OCI-LY3 (cell line): Measurements from ENCODE around the gene GFOD1.

ENCODE experiments used
- H2AFZ ChIP-seq: fragments of 200-600, 300-600 bp; shearing (Covaris generic); 2 replicates; pipeline ENCODE4 v1.6.0; 2014; ENCODE audit warnings: antibody characterized with exemption, low read depth, low read length
- H3K27ac ChIP-seq: fragments of 200-600, 300-600 bp; sonication (generic); 2 replicates; pipeline ENCODE4 v1.5.1; 2014; ENCODE audit warnings: mild to moderate bottlenecking, low read length, moderate library complexity, mixed read lengths
- H3K27me3 ChIP-seq: fragments of 200-600, 300-600 bp; sonication (generic); 2 replicates; pipeline ENCODE4 v1.6.1; 2014; ENCODE audit warnings: low read depth, low read length, mixed read lengths
- H3K36me3 ChIP-seq: fragments of 200-600, 300-600 bp; sonication (generic); replicated peaks from 2 replicates; pipeline ENCODE3; 2014; ENCODE audit warnings: low read depth, low read length, mixed read lengths
- H3K4me1 ChIP-seq: fragments of 300-600, 200-600 bp; sonication (generic); 2 replicates; pipeline ENCODE4 v1.6.1; 2014; ENCODE audit warnings: low read length, mixed read lengths
- H3K4me2 ChIP-seq: fragments of 200-600, 300-600 bp; sonication (generic); 2 replicates; pipeline ENCODE4 v1.6.1; 2014; ENCODE audit warnings: low read length, mixed read lengths
- H3K4me3 ChIP-seq: fragments of 300-600, 200-600 bp; sonication (generic); 2 replicates; pipeline ENCODE4 v1.5.1; 2014; ENCODE audit warnings: antibody characterized with exemption, mild to moderate bottlenecking, low read length, moderate library complexity
- H3K79me2 ChIP-seq: fragments of 300-600, 200-600 bp; shearing (Covaris generic); 2 replicates; pipeline ENCODE4 v1.6.1; 2014; ENCODE audit warnings: mild to moderate bottlenecking, low read length, mixed read lengths
- H3K9ac ChIP-seq: fragments of 300-600, 200-600 bp; shearing (Covaris generic); 2 replicates; pipeline ENCODE4 v1.6.0; 2014; ENCODE audit warnings: mild to moderate bottlenecking, low read length, moderate library complexity
- H3K9me3 ChIP-seq: fragments of 200-600, 300-600 bp; shearing (Covaris generic); 2 replicates; pipeline ENCODE4 v1.6.1; 2014; ENCODE audit warnings: low read length, mixed read lengths; ENCODE audit not compliant: insufficient read depth
- H4K20me1 ChIP-seq: fragments of 200-600, 300-600 bp; sonication (generic); 2 replicates; pipeline ENCODE4 v1.6.1; 2016; ENCODE audit warnings: low read length, mixed read lengths; ENCODE audit not compliant: insufficient read depth
- CTCF ChIP-seq: fragments of 200-600, 300-600 bp; sonication (generic); IDR thresholded peaks from 2 replicates; pipeline ENCODE4 v1.5.1; 2014; ENCODE audit warnings: antibody characterized with exemption, low read length, low read depth
- EZH2phosphoT487 ChIP-seq: fragments of 200-600 bp; shearing (Covaris generic); IDR thresholded peaks from 2 replicates; pipeline ENCODE4 v1.6.1; 2018; ENCODE audit warnings: antibody characterized with exemption, mixed run types, low read depth

Gene GFOD1

DNA sequence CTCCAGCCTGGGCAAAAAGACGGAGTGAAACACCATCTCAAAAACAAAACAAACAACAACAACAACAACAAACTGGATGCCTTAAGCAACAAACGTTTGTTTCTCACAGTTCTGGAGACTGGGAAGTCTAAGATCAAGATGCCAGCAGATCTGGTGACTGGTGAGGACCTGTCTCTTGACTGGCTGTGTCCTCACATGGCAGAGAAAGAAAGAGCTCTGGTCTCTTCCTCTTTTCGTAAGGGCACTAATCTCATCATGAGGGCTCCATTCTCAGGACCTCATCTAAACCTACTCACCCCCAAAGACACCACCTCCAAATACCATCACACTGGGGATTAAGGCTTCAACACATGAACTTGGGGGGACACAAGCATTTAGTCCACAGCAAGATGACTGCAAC lies 13.5 kb upstream of the GFOD1 start:
- Histone ChIP-seq H3K9ac (no peak overlapping the region), H4K20me1 (no peaks in the 10 kb centered on the region), H3K79me2 (no peaks in the 10 kb centered on the region), H3K4me3 (no peak overlapping the region), H3K4me1 (no peaks in the 10 kb centered on the region), H3K27ac (no peak overlapping the region), H3K9me3 (no peaks in the 10 kb centered on the region), H2AFZ (no peak overlapping the region), H3K27me3 (no peaks in the 10 kb centered on the region), H3K4me2 (no peak overlapping the region), H3K36me3 (no peaks in the 10 kb centered on the region)
- no peak for TF ChIP-seq EZH2phosphoT487
- TF ChIP-seq CTCF = no peak

GRCh38 chr6:13500264-13500663 lies 12.9 kb upstream of the GFOD1 start:
- no peak overlapping the region for H3K9ac ChIP-seq
- H3K4me2 ChIP-seq = no peak overlapping the region
- no peaks in the 10 kb centered on the region for H3K4me1 ChIP-seq
- H4K20me1 ChIP-seq = no peaks in the 10 kb centered on the region
- H3K4me3 ChIP-seq = no peak overlapping the region
- no peak overlapping the region for H2AFZ ChIP-seq
- no peak overlapping the region for H3K27ac ChIP-seq
- H3K79me2 ChIP-seq = no peaks in the 10 kb centered on the region
- TF ChIP-seq EZH2phosphoT487 (no peak), CTCF (no peak)
- no peaks in the 10 kb centered on the region for H3K36me3 ChIP-seq
- no peaks in the 10 kb centered on the region for H3K27me3 ChIP-seq
- H3K9me3 ChIP-seq = no peaks in the 10 kb centered on the region

GRCh38 chr6:13496513-13497190 lies 9.3 kb upstream of the GFOD1 start:
- Histone ChIP-seq H3K36me3 (no peaks in the 10 kb centered on the region), H3K4me2 (no peak overlapping the region), H3K27ac (no peak overlapping the region), H2AFZ (no peak overlapping the region), H3K9me3 (no peaks in the 10 kb centered on the region), H3K4me1 (no peaks in the 10 kb centered on the region), H3K27me3 (no peaks in the 10 kb centered on the region), H3K9ac (no peak overlapping the region), H3K4me3 (no peak overlapping the region), H4K20me1 (no peaks in the 10 kb centered on the region), H3K79me2 (no peaks in the 10 kb centered on the region)
- TF ChIP-seq EZH2phosphoT487 = no peak
- no peak for TF ChIP-seq CTCF

DNA sequence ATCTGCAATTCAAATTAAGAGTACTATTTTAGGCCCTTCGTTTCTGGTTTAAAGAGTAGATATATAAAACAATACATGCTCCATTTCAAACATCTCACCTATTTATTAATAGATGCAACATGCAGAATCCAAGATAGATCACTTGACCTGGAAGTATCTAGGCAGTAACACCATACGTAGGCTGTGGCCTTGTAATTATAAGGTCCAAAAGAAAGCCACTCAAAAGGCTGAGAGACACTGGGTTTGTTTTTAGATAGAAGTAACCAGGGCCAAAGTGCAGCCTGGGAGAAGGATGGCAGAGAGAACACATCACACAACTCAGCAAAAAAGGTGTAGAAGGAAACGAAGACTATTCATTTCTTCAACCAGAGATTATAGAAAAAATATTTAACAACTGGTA lies 8.4 kb upstream of the GFOD1 start:
- H3K9ac ChIP-seq = no peak overlapping the region
- no peaks in the 10 kb centered on the region for H4K20me1 ChIP-seq
- H2AFZ ChIP-seq = no peak overlapping the region
- H3K4me3 ChIP-seq = no peak overlapping the region
- H3K9me3 ChIP-seq = no peaks in the 10 kb centered on the region
- no peaks in the 10 kb centered on the region for H3K36me3 ChIP-seq
- no peaks in the 10 kb centered on the region for H3K27me3 ChIP-seq
- no peaks in the 10 kb centered on the region for H3K79me2 ChIP-seq
- H3K4me1 ChIP-seq = no peaks in the 10 kb centered on the region
- TF ChIP-seq CTCF = no peak
- no peak for TF ChIP-seq EZH2phosphoT487
- no peak overlapping the region for H3K4me2 ChIP-seq
- H3K27ac ChIP-seq = no peak overlapping the region
